TTC549 (cell line): Measurements from ENCODE around the gene LRTM2.

Source experiments
- FAIRE-seq: peaks from 2 replicates; lab custom pipeline; 2012; peaks lifted over from hg19 to GRCh38; lab: Jason Lieb, UNC

The LRTM2 gene

DNA sequence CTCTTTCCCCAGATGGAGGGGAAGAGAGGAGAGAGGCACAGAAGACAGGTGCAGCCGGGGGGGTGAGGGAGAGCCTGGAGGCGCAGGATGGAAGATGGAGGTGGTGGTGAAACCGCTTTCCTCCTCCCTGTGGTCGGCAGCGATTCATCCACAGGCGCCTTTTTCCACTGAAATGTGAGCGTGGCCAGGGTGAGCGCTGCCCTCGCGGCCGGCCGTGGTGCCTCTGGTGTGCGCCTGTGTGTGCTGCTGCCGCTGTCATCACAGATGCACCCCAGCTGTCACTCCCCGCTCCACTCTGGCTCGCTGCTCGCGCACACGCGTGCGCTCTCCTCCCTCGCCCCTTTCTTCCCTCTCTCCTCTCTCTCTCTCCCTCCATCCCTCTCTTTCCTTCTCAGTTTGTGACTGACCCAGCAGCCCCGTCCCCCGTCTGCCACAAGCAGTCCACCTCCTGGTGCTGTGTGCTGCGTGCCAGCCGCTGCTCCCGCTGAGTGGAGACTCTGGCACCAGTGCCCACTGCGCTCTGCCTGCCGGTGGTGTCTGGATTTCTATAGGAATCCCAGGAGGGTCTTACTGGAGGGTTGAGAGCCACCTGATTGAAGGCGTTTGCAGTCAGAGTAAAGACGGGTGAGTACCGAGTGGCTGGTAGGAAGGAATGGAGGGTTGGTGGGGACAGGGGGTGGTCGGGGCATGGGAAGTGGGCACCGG, at the start of gene LRTM2:
TSS of gene LRTM2 (plus strand) at position 375 of the 705 bp plus-strand sequence. CDS start 7,584 bp downstream, outside the sequence.
- no peak for FAIRE-seq

DNA sequence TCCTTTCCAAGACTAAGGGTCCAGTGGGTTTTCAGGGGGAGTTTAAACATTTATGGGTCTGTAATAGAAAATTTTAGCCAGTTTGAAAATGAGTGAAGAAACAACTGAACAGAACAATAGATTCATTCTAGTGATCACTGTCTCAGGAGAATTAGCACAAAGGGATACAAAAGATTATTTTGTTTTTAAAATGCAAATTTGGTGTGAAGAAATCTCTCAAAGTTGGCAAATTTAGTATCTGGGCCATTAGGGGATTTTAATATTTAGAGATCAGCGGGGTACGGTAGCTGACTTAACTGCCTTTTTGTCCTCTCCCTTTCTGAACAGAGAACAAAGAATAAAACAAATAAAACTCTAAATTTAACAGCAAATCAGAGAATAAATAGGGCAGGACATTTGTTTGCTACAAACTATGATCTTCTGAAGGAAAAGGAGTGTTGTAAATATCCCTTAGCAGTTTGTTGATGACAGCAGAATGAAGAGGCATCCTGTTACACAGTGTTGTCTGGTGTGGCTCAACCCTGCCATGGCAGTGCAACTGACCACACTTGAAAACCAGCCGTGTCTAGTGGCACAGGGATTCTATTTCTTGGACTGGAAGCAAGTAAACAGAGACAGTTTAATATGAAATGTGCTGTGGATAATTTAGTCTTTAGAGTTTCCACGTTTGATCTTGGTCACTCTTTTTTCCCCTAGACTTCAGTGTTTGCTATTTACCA, 46.3 kb upstream of the LRTM2 start:
- no peak for FAIRE-seq

DNA sequence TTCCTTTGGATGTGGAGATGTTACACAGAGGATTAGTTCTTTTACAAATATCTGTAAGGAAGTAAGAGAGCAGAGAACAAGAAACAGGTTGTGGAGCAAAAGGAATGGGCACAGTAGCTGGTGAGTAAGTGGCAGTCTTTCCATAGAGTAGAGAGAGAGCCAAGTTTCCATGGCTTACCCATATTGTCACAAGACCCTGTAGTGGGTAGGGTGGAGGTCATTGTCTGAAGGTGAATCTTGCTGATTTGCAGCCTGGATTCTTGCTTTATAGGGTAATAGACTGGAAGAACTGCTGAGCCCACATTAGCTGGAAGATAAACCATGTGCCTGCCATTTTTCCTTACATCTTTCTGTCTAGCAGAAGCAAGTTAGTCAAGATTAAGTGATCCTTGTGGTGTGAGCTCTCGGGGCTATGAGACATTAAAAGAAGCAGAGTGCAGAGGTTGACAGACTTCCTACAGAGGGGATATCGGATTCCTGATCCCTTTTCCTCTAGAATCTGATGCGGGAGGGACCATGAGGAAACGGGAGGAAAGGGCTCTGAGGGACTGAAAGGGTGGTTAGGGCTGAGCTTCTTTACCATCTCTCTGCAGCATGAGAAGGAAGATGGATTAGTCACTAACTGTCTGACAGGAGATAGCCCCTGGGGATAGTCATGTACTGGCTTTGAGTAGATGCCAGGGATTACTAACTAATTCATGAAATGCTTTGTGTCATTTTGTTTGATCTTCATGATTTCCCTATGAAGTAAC, 44.0 kb upstream of the LRTM2 start:
- no peak for FAIRE-seq

DNA sequence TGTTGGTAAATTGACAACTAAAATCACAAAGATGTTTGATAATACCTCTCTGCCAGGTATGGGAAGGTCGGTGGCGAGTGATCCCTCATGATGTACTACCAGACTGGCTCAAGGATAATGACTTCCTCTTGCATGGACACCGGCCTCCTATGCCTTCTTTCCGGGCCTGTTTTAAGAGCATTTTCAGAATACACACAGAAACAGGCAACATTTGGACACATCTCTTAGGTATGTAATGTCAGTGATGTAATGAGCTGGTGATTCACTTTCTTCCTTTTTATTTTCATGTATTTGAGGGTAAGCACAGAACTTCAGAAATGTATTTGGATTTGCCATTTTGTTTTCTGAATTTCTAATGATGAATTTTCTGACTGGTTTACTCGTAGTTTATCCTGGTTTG, 42.6 kb upstream of the LRTM2 start:
- no peak for FAIRE-seq

DNA sequence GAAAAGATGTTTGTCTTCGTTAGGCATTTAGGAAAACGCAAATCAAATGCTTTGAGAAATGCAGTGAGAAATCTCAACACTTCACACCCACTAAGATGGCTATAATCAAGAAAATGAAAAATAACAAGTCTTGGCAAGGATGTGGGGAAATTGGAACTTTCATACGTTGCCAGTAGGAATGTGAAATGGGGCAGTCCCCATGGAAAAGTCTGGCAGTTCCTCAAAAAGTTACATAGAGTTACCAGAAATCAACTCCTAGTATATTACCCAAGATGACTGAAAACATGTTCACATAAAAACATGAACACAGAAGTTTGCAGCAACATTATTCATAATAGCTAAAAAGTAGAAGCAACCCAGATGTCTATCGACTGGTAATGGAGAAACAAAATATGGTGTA, 41.5 kb upstream of the LRTM2 start:
- FAIRE-seq: no peak

DNA sequence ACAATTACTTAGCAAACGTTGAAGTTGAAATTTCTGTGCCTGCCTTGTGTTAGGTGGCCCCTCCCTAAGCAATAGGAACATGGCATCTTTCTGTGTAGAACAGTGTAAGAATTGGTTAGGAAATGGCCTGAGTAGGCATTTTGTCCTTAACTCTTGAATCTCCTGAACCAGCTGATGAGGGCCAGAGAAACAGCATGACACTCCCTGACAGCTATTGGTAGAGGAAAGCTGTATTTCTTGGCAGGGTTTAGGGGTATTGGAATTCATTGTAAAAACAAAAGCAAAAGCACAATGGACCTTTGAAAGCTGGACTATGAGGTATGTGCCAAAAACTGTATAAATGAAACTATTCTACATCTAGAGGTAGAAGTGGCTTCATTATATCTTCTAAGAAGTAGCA, 40.6 kb upstream of the LRTM2 start:
- FAIRE-seq: no peak

DNA sequence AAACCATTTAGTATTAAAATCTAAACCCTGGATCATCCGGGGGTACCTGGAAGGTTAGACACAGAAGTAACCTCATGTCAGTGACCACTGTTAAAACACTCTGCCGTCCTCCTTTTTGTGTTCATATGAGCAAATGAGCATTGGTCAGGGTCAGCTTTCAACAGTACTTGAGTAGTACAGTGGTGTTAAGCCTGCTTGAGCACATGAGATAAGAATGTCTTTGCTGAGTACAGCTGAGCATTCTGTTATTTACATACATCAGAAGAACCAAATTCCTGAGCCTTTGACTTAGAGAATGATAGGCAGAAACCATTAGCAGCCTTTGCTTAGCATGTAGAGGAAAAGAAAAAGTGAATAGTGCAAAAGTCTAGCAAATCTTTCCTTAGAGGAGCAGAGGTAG, 38.6 kb upstream of the LRTM2 start:
- no peak for FAIRE-seq

DNA sequence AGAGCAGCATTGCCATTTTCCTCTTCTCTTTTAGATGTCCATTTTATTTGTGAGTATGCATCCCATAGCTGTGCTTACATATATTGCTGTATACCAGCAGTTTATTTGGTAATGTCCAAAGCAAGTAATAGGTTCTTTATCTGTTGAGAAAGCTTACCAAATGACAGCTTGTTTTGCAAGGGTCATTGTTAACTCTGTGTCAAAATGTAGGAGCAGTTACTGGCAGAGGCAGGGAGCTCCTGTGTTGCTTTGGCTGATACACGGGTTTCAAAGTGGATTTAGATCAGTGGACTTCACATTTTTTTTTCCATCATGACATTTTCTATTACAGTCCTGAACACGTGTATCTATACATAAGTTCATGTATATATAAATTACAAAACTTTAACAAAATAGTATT, 38.1 kb upstream of the LRTM2 start:
- no peak for FAIRE-seq

DNA sequence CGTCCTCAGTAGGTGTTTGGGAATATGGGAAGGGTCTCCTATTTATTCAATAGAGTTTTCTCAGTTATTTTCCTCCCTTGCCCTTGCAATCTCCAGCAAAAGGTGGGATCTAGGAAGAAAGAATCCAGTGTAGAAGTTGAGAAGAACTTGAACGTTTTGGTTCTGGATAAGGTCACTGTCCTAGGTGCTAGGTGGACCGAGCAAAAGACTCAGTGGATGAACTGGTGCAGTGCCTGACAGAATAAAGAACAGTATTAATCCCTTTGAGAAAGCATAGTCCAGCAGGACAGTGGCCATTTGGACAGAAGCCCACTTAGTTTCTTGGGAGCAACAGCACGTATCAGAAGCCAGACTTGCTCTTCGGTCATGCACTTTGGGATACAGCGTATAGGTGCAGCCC, 32.7 kb upstream of the LRTM2 start:
- no peak for FAIRE-seq

DNA sequence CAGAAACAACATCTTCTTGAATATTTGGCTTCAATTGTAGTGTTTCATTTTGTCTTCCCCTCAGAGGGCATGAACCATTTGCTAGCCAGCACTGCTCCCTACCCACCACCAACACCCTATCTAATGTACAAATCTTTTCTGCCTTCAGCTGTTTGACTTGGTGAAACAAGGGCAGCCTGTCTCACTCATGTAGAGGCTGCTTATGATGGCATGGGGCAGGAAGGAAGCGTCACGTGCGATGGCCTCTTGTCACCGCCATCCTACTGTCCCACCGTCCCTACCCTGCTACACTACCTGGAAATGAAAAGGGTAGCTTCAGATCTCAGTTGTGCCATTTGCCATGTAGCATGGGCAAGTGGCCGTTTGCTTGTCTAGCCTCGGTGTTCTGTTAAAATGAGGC, 29.9 kb upstream of the LRTM2 start:
- FAIRE-seq: no peak

DNA sequence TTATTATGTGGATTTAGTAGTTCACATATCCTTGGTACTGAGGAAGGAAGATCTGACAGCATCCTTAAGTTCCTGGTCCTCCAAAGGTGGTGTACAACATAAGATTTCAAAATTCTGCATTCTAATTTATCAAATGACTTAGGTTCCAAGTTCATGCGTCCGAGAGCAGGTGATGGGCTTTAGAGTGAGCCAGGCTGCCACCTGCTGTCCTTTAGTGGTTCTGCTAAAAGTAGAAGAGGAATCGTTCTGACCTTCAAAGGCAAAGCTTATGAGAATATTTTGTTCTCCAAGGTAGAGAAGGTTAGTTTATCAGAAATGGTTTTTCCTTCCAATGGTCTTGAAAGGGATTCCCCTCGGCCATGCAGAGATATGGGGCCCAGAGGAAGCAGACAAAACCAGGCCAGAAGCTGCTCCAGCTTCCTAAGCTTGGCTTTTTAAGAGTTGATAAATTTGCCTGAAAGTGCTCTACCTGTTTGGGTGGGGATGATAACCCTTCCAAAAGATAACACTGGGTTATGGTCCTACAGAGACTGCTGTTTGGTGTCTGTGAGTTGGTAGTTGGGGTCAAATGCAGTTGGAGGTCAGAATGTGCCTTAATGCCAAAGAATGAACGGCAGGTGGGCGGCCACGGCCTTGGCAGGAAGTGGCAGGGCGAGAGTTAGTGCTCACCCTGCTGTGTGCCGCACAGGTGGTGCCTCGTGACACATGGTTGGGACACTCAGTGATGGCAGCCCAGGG, 29.1 kb upstream of the LRTM2 start:
- peak; percentile 60 for FAIRE-seq

DNA sequence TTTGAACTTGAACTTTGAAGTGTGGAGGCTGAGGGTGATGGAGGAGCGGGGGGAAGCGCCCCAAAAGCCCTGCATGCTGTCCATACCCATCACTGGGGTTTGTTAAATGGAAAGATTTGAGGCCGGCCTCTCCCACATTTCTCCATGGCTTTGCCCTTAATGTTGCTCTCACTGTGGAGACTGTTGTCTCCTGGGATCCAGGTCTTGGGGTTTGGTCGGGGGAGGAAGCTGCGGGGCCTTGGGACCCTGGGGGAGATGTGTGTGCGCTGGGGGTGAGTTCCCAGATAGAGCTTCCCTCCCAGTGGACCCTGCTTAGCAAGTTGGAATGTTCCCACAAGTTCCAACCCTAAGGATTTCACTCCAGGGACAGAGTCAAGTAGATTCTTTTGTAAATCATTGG, 28.0 kb upstream of the LRTM2 start:
- FAIRE-seq: no peak

DNA sequence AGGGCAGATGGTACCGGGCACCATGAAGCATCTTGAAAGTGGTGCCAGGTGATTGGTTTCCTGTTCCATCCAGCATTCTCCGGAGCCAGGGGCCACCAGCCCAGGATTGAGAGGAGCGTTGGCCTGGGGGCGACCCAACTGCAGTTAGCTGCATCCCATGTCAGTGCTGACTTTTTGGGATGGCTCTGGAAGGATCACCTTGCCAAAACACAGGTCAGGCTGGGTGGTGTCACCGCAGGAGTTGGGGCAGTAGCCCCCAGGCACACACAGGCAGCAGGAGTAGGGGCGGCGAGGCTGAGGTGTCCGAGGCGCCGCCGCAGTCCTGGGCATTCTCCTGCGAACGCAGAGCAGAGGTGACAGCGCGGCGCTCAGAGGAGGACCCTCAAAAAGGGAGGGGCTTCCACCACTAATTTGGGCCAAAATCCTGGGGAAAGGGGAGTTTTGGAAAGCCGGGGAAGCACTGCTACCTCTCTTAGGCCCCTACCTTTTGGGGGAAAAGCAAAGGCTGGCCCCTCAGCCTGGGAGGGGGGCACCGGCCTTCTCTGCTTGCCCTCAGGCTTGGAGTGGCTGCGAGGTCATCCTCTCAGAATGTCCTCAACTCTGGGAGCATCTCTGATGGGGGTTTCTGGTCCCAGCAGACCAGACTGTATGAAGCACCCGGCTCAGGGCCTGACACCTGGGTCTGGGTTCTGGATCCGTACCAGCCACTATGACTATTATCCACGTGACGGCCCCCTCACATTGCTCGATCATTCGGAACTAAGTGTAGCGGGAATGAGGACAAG, 26.7 kb upstream of the LRTM2 start:
- FAIRE-seq: no peak

DNA sequence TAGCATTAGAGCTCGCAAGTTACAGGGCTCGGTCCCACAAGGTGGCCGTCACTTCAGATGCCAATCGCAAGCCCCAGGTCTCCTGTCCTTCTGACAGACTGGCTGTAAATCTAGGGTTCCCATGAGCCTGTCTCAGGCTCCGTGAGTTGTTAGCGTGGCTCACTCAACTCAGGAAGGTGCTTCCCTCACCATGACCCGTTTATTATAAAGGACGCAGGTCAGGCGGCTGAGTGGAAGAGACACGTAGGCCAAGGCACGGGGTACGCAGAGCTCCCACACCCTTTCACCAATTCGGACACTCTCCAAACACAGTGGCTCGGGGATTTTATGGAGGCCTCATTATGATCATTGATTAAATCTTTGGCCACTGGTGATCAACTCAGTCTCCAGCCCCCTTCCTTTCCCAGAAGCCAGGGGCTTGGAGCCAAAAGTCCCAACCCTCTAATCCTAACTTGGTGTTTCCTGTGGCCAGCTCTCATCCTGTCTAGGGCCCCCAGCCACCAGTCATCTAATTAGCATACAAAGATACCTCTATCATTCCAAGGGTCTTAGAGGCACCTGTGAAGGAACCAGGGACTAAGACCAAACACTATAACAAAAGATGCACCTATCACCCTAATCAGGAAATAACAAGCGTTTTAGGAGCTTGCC, 25.8 kb upstream of the LRTM2 start:
- no peak for FAIRE-seq

DNA sequence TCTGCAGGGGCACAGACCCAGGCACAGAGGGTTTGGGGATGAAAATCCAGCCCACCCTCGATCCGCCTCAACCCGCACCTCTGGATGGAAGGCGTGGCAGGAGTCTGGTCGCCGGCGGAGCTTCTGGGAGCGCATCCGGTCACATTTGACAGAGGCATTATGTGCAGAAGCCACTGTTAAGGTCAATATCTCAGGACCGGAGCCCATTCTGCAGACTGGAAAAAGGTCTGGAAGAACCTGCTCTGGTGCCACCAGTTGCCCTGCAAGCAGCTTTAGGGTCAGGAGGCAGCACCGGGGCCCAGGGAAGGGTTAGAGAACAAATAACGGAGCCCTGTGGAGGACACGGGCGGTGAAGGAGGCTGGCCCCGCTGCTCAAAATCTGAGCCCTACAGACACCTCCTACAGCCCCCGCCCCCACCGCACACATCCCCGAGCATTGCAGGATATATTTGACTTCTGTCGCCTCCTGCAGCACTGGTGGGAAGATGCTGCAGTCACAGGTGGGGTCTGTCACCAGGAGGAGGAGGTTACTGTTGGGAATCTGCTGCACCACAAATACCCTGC, 25.1 kb upstream of the LRTM2 start:
- FAIRE-seq: no peak

DNA sequence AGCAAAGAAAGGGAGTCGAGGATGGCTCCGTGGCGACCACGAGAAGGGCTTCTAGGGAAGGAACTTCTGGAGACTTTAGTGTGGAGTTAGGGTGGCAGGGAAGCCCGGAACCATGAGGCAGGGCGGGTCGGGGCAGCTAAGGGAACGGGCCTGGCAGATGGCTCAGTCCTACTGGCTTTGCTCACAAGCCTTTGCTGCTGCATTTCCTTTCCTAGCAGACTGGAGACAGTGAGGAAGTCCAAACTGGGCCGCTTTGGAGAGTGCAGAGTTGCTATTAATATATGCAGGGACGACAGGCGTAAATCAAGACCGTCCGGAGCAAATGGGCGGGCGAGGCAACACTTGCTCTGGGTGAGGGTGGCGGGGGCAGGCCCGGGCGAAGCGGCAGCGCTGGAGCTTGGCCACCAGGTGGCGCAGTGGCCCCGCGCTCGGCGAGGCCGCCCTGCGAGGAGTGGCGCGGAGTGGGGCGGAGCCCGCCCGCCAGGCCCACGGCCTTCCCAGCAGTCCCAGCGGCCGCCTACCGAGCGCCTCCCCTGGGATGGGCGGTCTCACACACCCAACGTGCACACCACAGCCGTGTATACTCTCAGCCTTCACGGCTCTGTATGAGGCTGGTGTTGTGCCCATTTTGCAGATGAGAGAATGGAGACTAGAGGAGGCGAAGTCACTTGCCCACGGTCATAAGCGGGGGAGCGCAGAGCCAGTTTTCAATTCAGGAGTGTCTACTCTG, 24.4 kb upstream of the LRTM2 start:
- FAIRE-seq: no peak

DNA sequence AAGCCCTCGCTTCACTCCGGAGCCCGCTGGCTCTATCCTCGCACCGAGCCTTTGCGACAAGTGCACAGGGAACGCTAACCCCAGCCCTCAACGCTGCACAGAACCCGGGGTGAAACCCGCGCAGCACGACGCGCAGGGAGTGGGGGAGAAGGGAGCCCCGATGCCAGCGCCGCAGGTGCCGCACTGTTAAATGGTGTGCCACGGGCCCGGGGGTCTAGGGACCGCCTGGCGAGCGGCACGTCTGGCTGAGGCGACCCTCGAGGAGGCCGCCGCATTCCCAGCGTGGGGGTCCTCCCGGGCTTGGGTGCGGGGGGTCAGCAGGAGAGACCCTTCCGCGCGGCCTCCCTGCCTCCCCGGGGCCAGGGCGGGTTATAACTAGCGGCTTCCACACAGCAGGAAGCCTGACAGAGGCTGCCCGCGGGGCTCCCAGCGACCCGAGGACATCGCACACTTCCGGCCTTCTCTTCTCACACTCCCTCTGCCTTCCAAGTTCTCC, 23.8 kb upstream of the LRTM2 start:
- FAIRE-seq: no peak

DNA sequence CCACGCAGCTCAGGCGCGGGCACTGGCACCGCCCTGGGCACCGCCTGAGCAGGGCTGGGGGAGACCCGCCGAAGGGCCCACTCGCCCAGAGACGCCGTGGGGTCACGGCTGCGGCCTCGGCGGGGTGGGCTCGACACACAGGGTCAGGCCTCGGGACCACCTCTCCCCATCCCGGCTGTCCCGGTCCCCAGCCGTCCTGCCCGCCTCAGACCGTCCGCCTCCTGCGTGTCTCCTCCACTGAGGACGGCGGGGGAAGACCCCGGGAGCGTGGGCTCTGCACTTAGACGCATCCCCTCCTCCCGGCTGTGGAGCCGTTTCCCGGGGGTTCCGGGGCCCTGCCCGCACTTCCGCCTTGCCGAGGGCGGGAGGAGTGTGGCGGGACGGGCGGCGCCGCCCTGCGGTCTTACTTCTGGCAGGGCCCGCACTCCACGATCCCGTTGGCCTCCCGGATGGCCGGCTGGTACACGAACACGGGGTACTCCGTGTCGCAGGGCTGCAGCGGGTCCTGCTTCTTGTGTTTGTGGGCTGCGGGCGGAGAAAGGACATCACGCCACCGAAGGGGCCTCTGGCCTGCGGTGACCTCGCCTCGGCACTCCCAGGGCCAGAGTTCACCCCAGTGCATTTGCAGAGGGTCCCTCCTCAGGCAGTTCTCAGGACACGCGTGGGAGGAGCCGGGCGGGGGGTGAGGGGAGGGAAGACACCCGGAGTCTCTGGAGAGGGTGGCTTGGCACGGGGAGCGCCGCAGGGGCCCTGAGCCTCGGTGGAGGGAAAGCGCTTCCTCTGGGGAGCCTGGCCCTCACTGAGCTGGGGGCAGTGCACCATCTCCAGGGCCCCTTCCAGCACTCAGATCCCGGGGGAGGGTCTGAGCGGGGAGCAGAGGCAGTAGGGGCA, 23.1 kb upstream of the LRTM2 start:
- no peak for FAIRE-seq
